Activated T-helper 2 cell treated with anti-CD3 and anti-CD28 coated beads, Interferon-gamma antibody, Interleukin-2, Interleukin-4, amounts not matched to agents 10 μg/mL and 5 μg/mL and 100 μg/mL, durations not matched to agents 14 hours and 24 hours and 36 hours (primary cell): ENCODE data around the gene TBC1D3. TPM values are rescaled to one million over a fixed set of nuclear protein-coding genes. Genes with fewer than 3 reads are reported as not detected.
"Not testable (repeated sequence)": the region's sequence is repeated elsewhere in the genome, so short reads cannot be mapped to it uniquely, and the experiment has no call there.

Experiments used
- DNase-seq: peaks from one replicate; pipeline ENCODE4 v3.0.0; 2021; ENCODE audit warnings: low spot score
- H3K27ac Mint-ChIP-seq: one replicate; pipeline ENCODE4 v1.8.0; 2021; ENCODE audit warnings: mixed read lengths
- H3K27me3 Mint-ChIP-seq: one replicate; pipeline ENCODE4 v1.8.0; 2021; ENCODE audit warnings: low read depth, mixed read lengths
- H3K36me3 Mint-ChIP-seq: one replicate; pipeline ENCODE4 v1.8.0; 2021; ENCODE audit warnings: low read depth, mixed read lengths
- H3K4me1 Mint-ChIP-seq: one replicate; pipeline ENCODE4 v1.8.0; 2021; ENCODE audit warnings: low read depth, mixed read lengths
- H3K4me3 Mint-ChIP-seq: one replicate; pipeline ENCODE4 v1.8.0; 2021; ENCODE audit warnings: low read depth, mild to moderate bottlenecking, moderate library complexity, mixed read lengths
- H3K9me3 Mint-ChIP-seq: one replicate; pipeline ENCODE4 v1.8.0; 2021; ENCODE audit warnings: mixed read lengths
- intact Hi-C: fragments of 100-400 bp; cut with micrococcal nuclease; formaldehyde crosslinking; loops from one replicate; pipeline ENCODE4 v1.15.1; 2023
- total RNA-seq: library from RNA; stranded (reverse); gene quantifications from 2 replicates; pipeline ENCODE4 v1.2.3, GENCODE V29; 2022

The TBC1D3 gene
- total RNA-seq = not detected in 2 replicates

DNA sequence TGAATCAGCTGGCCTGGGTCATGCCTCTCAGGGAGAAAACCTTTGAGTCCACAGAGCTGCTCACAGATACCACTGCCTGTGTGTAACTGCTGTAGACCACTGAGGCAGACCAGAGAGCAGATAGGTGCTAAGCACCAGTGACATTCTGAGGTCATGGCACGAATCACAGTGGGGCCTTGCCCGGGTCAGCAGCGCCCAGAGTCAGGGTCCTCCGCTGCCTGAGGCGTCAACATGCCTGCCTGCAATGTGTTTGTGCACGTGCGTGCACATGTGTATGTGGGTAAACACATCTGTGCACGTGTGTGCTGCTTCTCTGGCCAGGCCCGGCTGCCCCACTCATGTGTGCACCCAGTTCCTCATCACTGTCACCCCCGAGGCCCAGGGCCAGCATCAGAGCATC is at the start of gene TBC1D3:
Gene TBC1D3, minus strand, starts transcription at position 101 of the 400 bp plus-strand sequence. CDS start 1,526 bp downstream, outside the sequence.
- H3K4me3 Mint-ChIP-seq, intact Hi-C loops, H3K27ac Mint-ChIP-seq, H3K4me1 Mint-ChIP-seq, DNase-seq, H3K36me3 Mint-ChIP-seq, H3K27me3 Mint-ChIP-seq, H3K9me3 Mint-ChIP-seq: not testable (repeated sequence)

DNA sequence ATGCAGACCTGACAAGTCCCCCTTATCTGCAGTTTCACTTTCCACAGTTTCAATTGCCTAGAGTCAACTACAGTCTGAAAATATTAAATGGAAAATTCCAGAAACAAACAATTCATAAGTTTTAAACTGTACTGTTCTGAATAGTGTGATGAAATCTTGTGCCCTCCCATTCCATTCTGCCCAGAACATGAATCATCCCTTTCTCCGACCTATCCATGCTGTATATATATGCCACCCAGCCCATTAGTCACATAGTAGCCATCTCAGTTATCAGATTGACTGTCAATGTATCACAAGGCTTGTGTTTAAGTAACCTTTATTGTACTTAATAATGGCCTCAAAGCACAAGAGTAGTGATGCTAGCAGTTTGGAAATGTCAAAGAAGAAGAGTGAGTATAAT is 40.4 kb upstream of the TBC1D3 start:
- H3K4me1 Mint-ChIP-seq, H3K4me3 Mint-ChIP-seq, H3K27ac Mint-ChIP-seq, H3K36me3 Mint-ChIP-seq, H3K27me3 Mint-ChIP-seq, DNase-seq, intact Hi-C loops, H3K9me3 Mint-ChIP-seq: not testable (repeated sequence)

DNA sequence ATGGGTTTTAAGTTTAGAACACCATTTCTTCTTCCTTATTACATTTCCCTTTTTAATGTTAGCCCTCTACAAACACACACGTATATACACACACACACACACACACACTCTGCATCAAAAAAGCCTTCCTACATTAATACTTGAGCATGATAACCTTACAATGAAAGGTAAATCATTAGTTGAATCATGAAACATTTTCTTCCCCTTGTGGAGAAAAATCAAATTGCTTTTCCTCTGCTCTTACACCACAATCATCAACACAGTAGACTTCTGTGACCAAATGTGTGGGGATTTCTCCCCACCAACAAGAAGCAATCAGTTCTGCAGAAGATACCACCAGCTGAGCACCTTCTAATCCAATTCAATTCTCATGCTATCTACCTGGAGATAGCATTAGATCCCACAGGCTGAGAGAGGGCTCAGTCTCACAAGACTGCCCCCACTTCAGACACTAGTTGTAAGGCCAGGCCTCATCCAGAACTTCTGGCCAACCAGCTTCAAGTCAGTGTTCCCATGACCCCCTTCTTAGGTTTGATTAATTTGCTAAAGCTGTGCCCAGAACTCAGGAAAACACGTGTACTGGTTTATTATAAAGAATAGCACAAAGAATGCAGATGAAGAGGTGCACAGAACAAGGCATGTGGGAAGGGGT is 33.6 kb upstream of the TBC1D3 start:
- H3K4me1 Mint-ChIP-seq, H3K4me3 Mint-ChIP-seq, H3K9me3 Mint-ChIP-seq, H3K27me3 Mint-ChIP-seq, H3K27ac Mint-ChIP-seq, H3K36me3 Mint-ChIP-seq, intact Hi-C loops, DNase-seq: not testable (repeated sequence)

DNA sequence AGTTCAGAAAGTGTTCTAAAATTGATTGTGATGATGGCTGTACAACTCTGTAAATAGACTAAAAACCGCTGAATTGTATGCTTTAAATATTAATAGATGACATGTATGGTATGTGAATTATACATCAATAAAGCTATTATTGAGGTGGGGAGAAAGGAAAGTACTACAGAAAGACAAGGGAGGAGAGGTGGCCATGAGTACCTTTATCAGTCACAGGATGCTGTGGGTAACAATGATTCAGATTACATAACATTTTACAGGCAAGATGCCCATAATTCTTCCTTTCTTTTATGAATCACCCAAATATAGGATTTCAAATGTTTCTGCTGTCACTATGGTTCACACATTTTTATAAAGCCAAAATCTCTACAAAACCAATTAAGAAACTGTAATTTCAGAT is 28.5 kb upstream of the TBC1D3 start:
- intact Hi-C loops, H3K27me3 Mint-ChIP-seq, H3K36me3 Mint-ChIP-seq, H3K9me3 Mint-ChIP-seq, H3K27ac Mint-ChIP-seq, DNase-seq, H3K4me1 Mint-ChIP-seq, H3K4me3 Mint-ChIP-seq: not testable (repeated sequence)

GRCh38 chr17:38200271-38200670 is 7.9 kb upstream of the TBC1D3 start:
- H3K36me3 Mint-ChIP-seq, H3K9me3 Mint-ChIP-seq, H3K27ac Mint-ChIP-seq, H3K4me3 Mint-ChIP-seq, DNase-seq, intact Hi-C loops, H3K27me3 Mint-ChIP-seq, H3K4me1 Mint-ChIP-seq: not testable (repeated sequence)

DNA sequence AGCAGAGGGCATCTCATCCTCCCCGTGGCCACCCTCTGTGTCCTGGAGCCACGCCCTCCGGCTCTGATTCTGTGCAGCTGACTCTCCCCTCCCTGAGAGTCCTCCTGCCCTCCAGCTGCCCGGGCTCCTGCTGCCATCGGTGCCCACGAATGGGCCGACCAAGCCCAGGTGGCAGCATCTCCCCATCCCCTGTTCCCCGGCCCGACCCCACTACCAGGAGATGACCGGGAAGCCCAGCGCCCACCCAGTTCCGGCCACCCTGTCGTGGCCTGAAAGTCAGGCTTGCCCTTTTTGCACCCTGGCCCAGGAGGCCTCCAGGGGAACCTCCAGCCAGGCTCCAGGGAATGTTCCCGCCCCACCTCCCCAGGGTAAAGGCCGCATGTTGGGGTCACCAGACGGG is 57.5 kb downstream of the TBC1D3 start:
- DNase-seq, H3K27ac Mint-ChIP-seq, H3K27me3 Mint-ChIP-seq, intact Hi-C loops, H3K36me3 Mint-ChIP-seq, H3K4me1 Mint-ChIP-seq, H3K9me3 Mint-ChIP-seq, H3K4me3 Mint-ChIP-seq: not testable (repeated sequence)

Other genes with a start within 250 kb of the TBC1D3 start
- 18.1 and 22.5 TPM in 2 replicates for gene TBC1D3L, start 203.5 kb downstream of the TBC1D3 start, total RNA-seq
- 1.5 TPM in 1 of 2 replicates, not detected in the other for gene TBC1D3D, start 188.6 kb downstream of the TBC1D3 start, total RNA-seq
- gene TBC1D3C, start 123.9 kb downstream of the TBC1D3 start, total RNA-seq = not detected in 2 replicates
- not detected in 2 replicates for gene TBC1D3E, start 64.6 kb downstream of the TBC1D3 start, total RNA-seq
- gene MRPL45, start 104.6 kb upstream of the TBC1D3 start, total RNA-seq = 43.5 and 44.6 TPM in 2 replicates
- not detected in 2 replicates for gene GPR179, start 151.4 kb upstream of the TBC1D3 start, total RNA-seq
- gene SOCS7, start 159.3 kb upstream of the TBC1D3 start, total RNA-seq = 25.9 and 30.5 TPM in 2 replicates
- gene ARHGAP23, start 235.9 kb upstream of the TBC1D3 start, total RNA-seq = 0.32 and 1.2 TPM in 2 replicates